ENCODE measurements around the gene VAT1. TPM values are rescaled to one million over a fixed set of nuclear protein-coding genes. Genes with fewer than 3 reads are reported as not detected.

Gene VAT1
- total RNA-seq, 1 experiment from 2014 or later, result 144 TPM

Other genes starting within 250 kb of the VAT1 start
- gene VPS25, start 248.9 kb downstream of the VAT1 start, total RNA-seq (2014; rRNA removed; shearing (Covaris generic)), result 57.2 and 101 TPM in 2 replicates
- gene WNK4, start 241.8 kb downstream of the VAT1 start, total RNA-seq (2014; rRNA removed; shearing (Covaris generic)), result 0.25 TPM in 1 of 2 replicates, not detected in the other
- gene COA3, start 223.7 kb downstream of the VAT1 start, total RNA-seq (2014; rRNA removed; shearing (Covaris generic)), result 85.0 and 110 TPM in 2 replicates
- gene CNTD1, start 223.5 kb downstream of the VAT1 start, total RNA-seq (2014; rRNA removed; shearing (Covaris generic)), result 0.18 TPM in 1 of 2 replicates, not detected in the other
- 69.9 and 87.8 TPM in 2 replicates for gene BECN1, start 198.1 kb downstream of the VAT1 start, total RNA-seq (2014; rRNA removed; shearing (Covaris generic))
- gene PSME3, start 189.0 kb downstream of the VAT1 start, total RNA-seq (2014; rRNA removed; shearing (Covaris generic)), result 109 and 122 TPM in 2 replicates
- 0.42 TPM in 1 of 2 replicates, not detected in the other for gene AOC2, start 177.8 kb downstream of the VAT1 start, total RNA-seq (2014; rRNA removed; shearing (Covaris generic))
- gene AOC3, start 171.2 kb downstream of the VAT1 start, total RNA-seq (2014; rRNA removed; shearing (Covaris generic)), result not detected in 2 replicates
- gene G6PC1, start 121.6 kb downstream of the VAT1 start, total RNA-seq (2014; rRNA removed; shearing (Covaris generic)), result not detected in 2 replicates
- 29.8 and 59.7 TPM in 2 replicates for gene AARSD1, start 57.9 kb downstream of the VAT1 start, total RNA-seq (2014; rRNA removed; shearing (Covaris generic))
- gene PTGES3L, start 42.3 kb downstream of the VAT1 start, total RNA-seq (2014; rRNA removed; shearing (Covaris generic)), result 1.2 and 2.1 TPM in 2 replicates
- 5.7 and 17.0 TPM in 2 replicates for gene RUNDC1, start 41.8 kb downstream of the VAT1 start, total RNA-seq (2014; rRNA removed; shearing (Covaris generic))
- 605 and 1,189 TPM in 2 replicates for gene RPL27, start 24.0 kb downstream of the VAT1 start, total RNA-seq (2014; rRNA removed; shearing (Covaris generic))
- 16.4 and 17.7 TPM in 2 replicates for gene IFI35, start 15.6 kb downstream of the VAT1 start, total RNA-seq (2014; rRNA removed; shearing (Covaris generic))
- 0.03 TPM in 1 of 2 replicates, not detected in the other for gene RND2, start 2.8 kb upstream of the VAT1 start, total RNA-seq (2014; rRNA removed; shearing (Covaris generic))
- gene BRCA1, start 103.0 kb upstream of the VAT1 start, total RNA-seq (2014; rRNA removed; shearing (Covaris generic)), result 44.4 and 47.1 TPM in 2 replicates
- gene NBR1, start 148.8 kb upstream of the VAT1 start, total RNA-seq (2014; rRNA removed; shearing (Covaris generic)), result 57.4 and 96.2 TPM in 2 replicates
- 3.9 and 6.2 TPM in 2 replicates for gene TMEM106A, start 189.5 kb upstream of the VAT1 start, total RNA-seq (2014; rRNA removed; shearing (Covaris generic))
- not detected in 2 replicates for gene CCDC200, start 206.2 kb upstream of the VAT1 start, total RNA-seq (2014; rRNA removed; shearing (Covaris generic))
- not detected in 2 replicates for gene RNU2-1, start 211.6 kb upstream of the VAT1 start, total RNA-seq (2014; rRNA removed; shearing (Covaris generic))